ENCODE data around the gene NEUROD1. TPM values are rescaled to one million over a fixed set of nuclear protein-coding genes. Genes with fewer than 3 reads are reported as not detected.

Gene NEUROD1
- total and polyA plus RNA-seq, 9 of the 15 experiments (the other 6 are each of a cell fraction or from before 2014, with no cell fraction given): not detected

DNA sequence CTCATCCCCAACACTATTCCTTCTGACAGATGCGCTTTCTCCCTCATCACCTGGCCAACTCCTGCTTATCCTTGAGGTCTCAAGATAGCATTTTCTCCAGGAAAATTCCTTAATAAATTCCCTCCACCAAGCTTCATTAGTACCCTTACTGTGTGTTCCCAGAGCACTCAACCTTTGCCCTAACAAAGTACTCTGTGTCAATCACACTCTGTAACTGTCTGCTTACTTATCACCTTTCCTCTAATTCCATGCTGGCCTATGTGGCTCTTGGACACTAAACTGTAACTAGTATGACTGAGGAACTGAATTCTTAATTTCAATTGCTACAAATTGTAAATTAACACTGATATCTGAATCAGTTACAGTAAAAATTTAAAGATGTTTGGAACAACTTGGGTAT is 17.9 kb upstream of the NEUROD1 start:
- no peak for ATAC-seq
- TF ChIP-seq, protein P1, sequence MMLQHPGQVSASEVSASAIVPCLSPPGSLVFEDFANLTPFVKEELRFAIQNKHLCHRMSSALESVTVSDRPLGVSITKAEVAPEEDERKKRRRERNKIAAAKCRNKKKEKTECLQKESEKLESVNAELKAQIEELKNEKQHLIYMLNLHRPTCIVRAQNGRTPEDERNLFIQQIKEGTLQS (IDR thresholded peaks at IDR 0.05): no peak
- TF ChIP-seq, protein P1 (CRISPR knock-in tag; conservative IDR thresholded peaks at IDR 0.05): no peak
- TF ChIP-seq CSDE1 (IDR thresholded peaks at IDR 0.05): no peak
- TF ChIP-seq, protein P2, sequence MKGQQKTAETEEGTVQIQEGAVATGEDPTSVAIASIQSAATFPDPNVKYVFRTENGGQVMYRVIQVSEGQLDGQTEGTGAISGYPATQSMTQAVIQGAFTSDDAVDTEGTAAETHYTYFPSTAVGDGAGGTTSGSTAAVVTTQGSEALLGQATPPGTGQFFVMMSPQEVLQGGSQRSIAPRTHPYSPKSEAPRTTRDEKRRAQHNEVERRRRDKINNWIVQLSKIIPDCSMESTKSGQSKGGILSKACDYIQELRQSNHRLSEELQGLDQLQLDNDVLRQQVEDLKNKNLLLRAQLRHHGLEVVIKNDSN (CRISPR knock-in tag; IDR thresholded peaks at IDR 0.05): no peak
- TF ChIP-seq RNF2 (IDR thresholded peaks at IDR 0.05): no peak
- no peak for TF ChIP-seq ZNF212 (CRISPR knock-in tag; IDR thresholded peaks at IDR 0.05)
- no peak for TF ChIP-seq BRF1 (IDR thresholded peaks at IDR 0.05; ENCODE audit: borderline replicate concordance, extremely low read depth, insufficient read length)
- no peak for TF ChIP-seq CREB1 (IDR thresholded peaks at IDR 0.05)
- no peak for TF ChIP-seq CREB1 (CRISPR knock-in tag; IDR thresholded peaks at IDR 0.05)
- TF ChIP-seq, protein P3, sequence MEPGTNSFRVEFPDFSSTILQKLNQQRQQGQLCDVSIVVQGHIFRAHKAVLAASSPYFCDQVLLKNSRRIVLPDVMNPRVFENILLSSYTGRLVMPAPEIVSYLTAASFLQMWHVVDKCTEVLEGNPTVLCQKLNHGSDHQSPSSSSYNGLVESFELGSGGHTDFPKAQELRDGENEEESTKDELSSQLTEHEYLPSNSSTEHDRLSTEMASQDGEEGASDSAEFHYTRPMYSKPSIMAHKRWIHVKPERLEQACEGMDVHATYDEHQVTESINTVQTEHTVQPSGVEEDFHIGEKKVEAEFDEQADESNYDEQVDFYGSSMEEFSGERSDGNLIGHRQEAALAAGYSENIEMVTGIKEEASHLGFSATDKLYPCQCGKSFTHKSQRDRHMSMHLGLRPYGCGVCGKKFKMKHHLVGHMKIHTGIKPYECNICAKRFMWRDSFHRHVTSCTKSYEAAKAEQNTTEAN (CRISPR knock-in tag; IDR thresholded peaks at IDR 0.05): no peak
- no peak for TF ChIP-seq ZNF239 (CRISPR knock-in tag; IDR thresholded peaks at IDR 0.05)
- no peak for TF ChIP-seq NEUROD1 (IDR thresholded peaks at IDR 0.05; ENCODE audit: borderline replicate concordance, low read depth, low read length, partially characterized antibody)
- TF ChIP-seq ARNT (IDR thresholded peaks at IDR 0.05): no peak
- ChIA-PET CTCF (ENCODE audit: low intra/inter-chr PET ratio) (no interaction called here), POLR2A (interaction anchor here (0.6 kb wide), 1 partner anchor 79 kb away, joined by 3 read pairs; no protein-coding TSS in a partner anchor)
- FAIRE-seq: no peak
- no peaks in the 10 kb centered on the region for H3K79me2 ChIP-seq (ENCODE audit: control insufficient read depth, insufficient read depth, low read length)
- H3K27ac ChIP-seq (ENCODE audit: extremely low read depth, low read depth, low read length): no peak overlapping the region
- no peaks in the 10 kb centered on the region for H3K27me3 ChIP-seq (ENCODE audit: control insufficient read depth in 2 of 2, insufficient read depth in 2 of 2, low read length in 2 of 2)
- no peaks in the 10 kb centered on the region for H3K4me1 ChIP-seq (replicated peaks in 1 of 2; ENCODE audit: control insufficient read depth in 2 of 2, insufficient read depth in 2 of 2, low read length in 2 of 2)
- intact Hi-C loops (cut with micrococcal nuclease) (no loop called here), in situ Hi-C loops (cut with MboI) (no loop called here)
- no peaks in the 10 kb centered on the region for H3K36me3 ChIP-seq (ENCODE audit: control insufficient read depth, insufficient read depth, low read length)
- WGBS (ENCODE audit: insufficient coverage, low coverage, missing lambda C conversion rate): 0% methylated on average over 1 of the region's 1 CpG
- no peak overlapping the region for H3K9ac ChIP-seq (ENCODE audit: insufficient read depth in 1 of 2, low read depth in 2 of 2, low read length in 2 of 2)
- no peak overlapping the region for H3K4me3 ChIP-seq
- no peak overlapping the region for H2AFZ ChIP-seq (ENCODE audit: low read depth, low read length)
- H3K9me1 ChIP-seq (ENCODE audit: control insufficient read depth, insufficient read depth, low read length): no peaks in the 10 kb centered on the region
- H4K20me1 ChIP-seq (replicated peaks; ENCODE audit: control insufficient read depth, insufficient read depth, low read length): no peaks in the 10 kb centered on the region
- H3K4me2 ChIP-seq (ENCODE audit: insufficient read depth, low read length): no peak overlapping the region
- no TSS peak for BruUV-seq (replicated peaks)
- H3K9me3 ChIP-seq (replicated peaks; ENCODE audit: control insufficient read depth, insufficient read depth, low read depth, low read length): no peaks in the 10 kb centered on the region
- no peak for DNase-seq (ENCODE audit: extremely low read depth in 1 of 4, low spot score in 3 of 4)
